ENCODE results near the gene MXD1.
"Not testable (repeated sequence)": the region's sequence is repeated elsewhere in the genome, so short reads cannot be mapped to it uniquely, and the experiment has no call there.

The MXD1 gene

GRCh38 chr2:69933839-69934613 is 19.1 kb downstream of the MXD1 start:
- DNase-seq: no peak

DNA sequence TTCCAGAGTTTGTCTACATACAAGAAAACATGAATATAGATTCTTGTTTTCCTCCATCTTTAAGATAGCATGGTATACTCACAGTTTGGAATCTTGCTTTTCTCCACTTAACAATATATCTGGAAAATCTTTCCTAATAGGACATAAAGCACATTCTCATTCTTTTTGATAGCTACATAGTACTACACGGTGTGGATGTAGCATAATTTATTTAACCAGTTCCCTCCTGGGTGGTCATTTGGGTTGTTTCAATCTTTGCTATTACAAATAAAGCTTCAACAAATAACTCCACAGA is 19.7 kb downstream of the MXD1 start:
- no peak for DNase-seq

GRCh38 chr2:69935011-69935410 is 20.1 kb downstream of the MXD1 start:
- no peak for DNase-seq

DNA sequence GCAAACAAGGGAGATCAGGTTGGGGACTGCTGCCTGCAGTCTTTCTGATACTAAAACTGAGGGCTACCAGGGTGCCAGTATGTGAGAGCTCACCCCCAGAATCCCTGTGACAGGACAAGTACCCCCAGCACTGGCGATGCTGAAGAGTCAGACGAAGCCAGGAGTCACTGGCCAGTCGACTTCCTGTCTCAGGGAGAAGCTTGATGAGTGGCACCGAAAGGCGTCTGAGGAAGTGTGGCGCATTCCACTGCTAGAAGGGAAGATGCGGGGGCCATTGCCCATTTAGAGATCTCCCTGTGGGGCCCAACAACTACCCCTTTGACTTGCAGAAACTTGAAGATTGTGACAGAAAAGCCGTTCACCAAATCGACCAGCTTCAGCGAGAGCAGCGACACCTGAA is 22.0 kb downstream of the MXD1 start:
- no peak for DNase-seq

- DNase-seq: no peak
Observed at GRCh38 chr2:69937968-69938367, 23.1 kb downstream of the MXD1 start.

DNA sequence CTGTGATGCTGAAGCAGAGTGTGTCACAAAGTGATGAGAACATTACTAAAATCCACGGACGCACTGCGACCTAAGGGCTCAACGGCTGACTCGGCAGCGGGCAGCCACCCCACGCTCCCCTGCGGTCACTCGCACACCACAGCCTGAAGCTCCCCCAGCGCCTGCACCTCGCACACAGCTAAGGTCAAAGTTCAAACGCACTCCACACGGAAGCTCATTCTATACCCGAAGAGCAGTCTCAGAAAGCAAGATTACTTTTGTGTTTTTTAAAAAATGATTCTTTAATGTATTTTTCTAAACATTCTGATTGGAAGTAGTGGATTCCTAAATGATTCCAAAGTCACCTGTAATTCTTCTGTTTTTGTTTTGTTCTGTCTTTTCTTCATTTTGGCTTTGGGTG is 24.8 kb downstream of the MXD1 start:
- no peak for DNase-seq

GRCh38 chr2:69940691-69941090 is 25.8 kb downstream of the MXD1 start:
- no peak for DNase-seq

DNA sequence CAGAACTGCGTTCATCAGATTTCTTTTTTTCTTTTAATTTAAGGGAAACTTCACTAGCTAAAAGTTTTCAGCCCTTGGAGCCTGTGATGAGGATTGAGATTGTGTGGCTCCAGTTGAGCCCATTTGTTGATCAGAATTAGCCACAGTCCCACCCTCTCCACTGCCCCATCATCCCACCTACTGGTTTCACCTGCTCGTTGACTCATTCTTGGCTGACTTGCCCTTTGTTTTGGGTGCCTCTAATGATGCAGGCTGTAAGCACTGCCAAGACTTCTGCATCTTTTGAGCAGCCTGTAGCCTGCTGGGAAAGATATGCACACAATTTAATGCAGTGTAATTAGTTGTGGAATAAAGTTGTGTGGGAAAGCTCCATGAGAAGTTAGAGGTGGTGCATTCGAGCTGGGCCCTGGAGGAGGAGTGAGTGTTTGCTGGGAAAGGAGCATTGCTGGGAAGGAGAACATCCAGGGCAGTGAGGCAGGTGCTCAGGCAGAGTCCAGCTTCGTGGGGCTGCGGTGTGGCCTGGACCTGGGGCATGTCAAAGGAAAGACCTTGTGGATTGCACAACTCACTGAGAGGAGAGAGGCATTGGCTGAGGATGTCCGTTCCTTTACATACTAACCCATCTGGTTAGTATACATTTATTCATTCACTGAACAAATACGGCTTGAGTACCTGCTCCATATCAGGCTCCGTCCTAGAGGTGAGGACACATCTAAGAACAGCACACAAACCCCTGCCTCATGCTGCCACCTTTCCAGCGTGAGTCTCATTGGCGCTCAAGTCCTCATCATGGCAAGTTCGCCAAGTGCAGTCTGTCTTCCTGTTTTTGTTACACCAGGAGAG is 28.3 kb downstream of the MXD1 start:
- DNase-seq: no peak

GRCh38 chr2:69943843-69944525 is 29.1 kb downstream of the MXD1 start:
- DNase-seq: no peak

GRCh38 chr2:69944756-69945155 is 29.8 kb downstream of the MXD1 start:
- DNase-seq: no peak

DNA sequence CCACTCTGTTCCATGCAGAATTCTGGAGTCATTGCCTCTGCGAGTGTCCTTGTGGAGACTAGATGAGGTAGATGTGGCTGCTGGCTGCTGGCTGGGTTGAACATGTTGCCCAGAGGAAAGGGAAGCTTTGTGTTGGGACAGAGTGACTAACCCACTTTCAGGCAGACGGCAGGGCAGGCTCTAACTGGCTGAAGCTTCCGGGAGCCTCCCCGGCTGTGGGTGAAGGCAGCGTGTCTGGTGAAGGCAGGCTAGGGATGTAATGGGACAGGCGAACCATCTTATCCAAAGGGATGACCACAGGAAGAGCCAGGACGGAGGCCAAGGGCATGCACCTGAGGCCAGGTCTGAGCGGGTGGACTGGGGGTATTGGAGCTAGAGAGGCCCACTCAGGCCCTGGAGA is 30.5 kb downstream of the MXD1 start:
- DNase-seq: no peak

DNA sequence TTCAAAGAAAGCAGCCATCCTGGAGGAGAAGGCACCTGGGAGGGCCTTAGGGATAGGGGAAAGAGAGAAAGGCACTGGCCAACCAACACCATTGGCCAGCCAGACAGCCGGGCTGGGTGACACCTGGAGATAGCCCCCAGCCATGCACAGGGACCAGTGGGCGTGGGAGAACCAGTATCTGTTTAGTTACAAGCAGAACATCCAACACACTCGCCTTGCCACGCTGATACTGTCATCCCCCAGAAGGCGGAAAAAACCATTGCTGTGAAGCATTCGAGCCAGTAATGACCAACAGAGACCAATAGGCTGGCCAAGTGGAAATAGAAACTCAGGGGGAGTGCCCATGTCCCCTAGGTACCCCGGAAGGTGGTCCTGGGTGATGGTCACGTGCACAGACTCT is 31.0 kb downstream of the MXD1 start:
- DNase-seq: no peak

GRCh38 chr2:69946351-69947324 is 31.7 kb downstream of the MXD1 start:
- DNase-seq: no peak

DNA sequence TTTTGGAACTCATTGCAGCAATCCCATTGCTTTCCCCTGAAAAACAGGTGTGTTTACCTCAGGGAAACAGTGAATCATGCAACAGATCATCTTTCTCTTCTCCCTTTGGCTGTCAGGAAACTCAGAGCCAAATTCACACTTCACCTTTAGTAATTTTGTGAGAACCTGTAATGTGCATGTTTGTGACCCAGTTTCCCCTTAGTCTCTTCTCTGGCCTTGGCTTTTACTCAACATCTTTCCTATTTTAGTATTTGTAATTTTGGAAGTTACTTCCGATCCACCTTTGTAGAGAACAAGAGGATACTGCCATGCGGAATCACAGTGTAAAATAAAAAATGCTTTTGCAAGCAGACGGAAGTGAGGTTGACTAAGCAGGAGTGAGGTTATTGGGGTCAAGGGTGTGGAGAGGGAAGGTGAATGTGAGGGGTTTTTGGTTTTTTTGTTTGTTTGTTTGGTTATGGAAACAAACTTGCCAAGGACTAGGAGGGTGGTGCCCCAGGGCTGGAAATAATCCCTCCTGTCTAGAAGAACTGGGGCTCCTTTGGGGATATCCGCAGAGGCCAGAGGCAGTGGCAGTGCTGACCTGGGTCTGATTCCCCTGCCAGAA is 32.5 kb downstream of the MXD1 start:
- no peak for DNase-seq

- DNase-seq: no peak
Observed at GRCh38 chr2:69948032-69948962, 33.4 kb downstream of the MXD1 start.

DNA sequence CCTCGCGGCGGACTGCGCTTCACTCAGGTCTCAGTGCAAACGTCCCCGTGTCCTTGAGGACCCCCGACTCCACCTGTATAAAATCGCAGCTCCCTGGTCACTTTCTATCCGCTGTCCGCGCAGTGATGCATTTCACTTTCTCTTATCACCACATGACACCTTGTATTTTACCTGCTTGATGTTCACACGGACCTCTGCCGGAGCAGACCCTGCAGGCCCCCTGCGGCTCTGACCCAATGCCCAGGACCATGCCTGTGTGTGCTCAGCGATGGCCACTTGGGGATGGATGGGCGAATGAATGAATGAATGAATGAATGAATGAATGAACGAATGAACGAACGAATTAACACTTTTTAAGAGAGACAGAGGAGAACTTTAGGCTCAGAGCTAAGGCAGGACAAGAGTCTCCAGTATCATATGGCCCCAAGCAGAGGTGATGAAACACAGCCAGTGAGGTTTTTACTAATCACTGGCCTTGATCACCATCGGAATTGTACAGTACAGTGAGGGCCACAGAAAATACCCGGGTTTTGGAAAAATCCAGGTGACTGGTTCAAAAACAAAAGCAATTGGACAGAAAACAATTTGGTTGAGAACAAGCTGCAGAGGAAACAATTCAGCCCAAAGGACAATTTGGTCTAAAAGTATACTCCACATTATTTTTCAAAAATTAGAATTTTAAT is 34.2 kb downstream of the MXD1 start:
- no peak for DNase-seq

DNA sequence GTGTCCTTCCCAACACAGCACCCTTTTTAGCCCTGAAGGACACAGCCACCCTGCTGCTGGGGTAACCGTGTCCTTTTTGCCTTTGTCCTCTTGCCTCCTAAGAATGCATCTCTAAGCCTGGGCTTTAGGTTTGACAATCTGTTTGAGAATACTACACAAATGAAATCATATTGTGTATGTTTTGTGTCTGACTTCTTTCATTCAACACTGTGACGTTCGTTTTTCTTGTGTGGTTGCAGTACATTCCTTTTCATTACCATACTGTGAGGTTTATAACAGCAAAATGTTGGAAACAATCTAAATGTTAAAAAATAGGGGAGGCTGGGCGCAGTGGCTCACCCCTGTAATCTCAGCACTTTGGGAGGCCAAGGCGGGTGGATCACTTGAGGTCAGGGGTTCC is 35.3 kb downstream of the MXD1 start:
- no peak for DNase-seq

- DNase-seq: not testable (repeated sequence)
Observed at GRCh38 chr2:69950671-69951070, 35.8 kb downstream of the MXD1 start.

GRCh38 chr2:69952336-69953115 is 37.6 kb downstream of the MXD1 start:
- no peak for DNase-seq

DNA sequence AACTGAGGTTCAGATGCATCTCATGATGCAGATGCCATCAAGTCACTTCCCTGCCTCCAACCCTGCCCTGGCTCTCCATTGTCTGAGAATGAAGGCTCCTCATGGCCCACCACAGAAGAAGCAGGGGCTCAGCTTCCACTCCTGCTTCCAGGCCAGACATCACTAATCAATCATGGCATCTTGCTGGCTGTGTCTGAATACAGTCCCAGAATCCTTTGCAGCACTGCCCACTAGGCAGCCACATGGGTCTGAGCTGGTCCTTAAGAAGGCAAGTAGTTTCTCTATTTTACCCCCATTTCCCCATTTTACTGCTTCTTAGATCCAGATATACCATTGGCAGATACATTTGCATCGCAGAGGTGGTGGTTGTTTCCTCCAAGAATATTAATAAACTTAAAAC is 39.2 kb downstream of the MXD1 start:
- no peak for DNase-seq

Data from NCI-H774 (cell line).